Neural cell (in vitro differentiated cells): ENCODE measurements around the gene LYSMD3.

Experiments used
- EP300 ChIP-seq: fragments of 450-650 bp; conservative IDR thresholded peaks from 2 replicates; pipeline ENCODE4 v1.6.1; 2014; ENCODE audit warnings: antibody characterized with exemption, mild to moderate bottlenecking, moderate library complexity; ENCODE audit not compliant: poor library complexity, severe bottlenecking
- EZH2 ChIP-seq: fragments of 200-600, 300-800 bp; shearing (Covaris generic), sonication (generic); IDR thresholded peaks from 2 replicates; pipeline ENCODE4 v1.6.1; 2014; ENCODE audit warnings: antibody characterized with exemption, low read length, borderline replicate concordance, mild to moderate bottlenecking; ENCODE audit not compliant: insufficient read depth, poor library complexity, severe bottlenecking
- POLR2AphosphoS5 ChIP-seq: IDR thresholded peaks from 2 replicates; pipeline ENCODE4 v1.6.1; 2012
- RAD21 ChIP-seq: fragments of 450-650 bp; conservative IDR thresholded peaks from 2 replicates; pipeline ENCODE4 v1.6.1; 2014; ENCODE audit warnings: antibody characterized with exemption, mild to moderate bottlenecking, moderate library complexity
- TF ChIP-seq, protein P1 (sequence below): fragments of 450-650 bp; IDR thresholded peaks from 2 replicates; pipeline ENCODE4 v1.5.1; 2014; ENCODE audit warnings: antibody characterized with exemption, mild to moderate bottlenecking, moderate library complexity; ENCODE audit not compliant: poor library complexity, severe bottlenecking

DNA sequence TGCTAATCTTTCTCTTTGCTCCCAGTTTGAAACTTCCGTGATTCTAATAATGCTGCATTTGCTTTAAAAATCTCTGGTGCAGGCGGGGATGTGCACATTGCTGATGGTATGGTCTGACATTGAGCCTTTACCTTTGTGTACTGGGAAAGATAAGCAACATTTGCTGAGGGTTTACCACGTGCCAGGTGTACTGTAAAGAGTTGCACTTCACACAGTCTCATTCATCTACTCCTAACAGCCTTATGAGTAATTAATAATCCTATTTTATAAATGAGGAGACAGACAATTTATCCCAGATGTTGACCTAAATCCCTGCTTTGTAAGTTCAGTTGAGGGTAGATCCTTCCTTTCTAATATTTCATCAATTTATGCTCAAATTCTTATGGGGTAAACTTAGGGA, 28.5 kb upstream of the LYSMD3 start:
- TF ChIP-seq, protein P1, sequence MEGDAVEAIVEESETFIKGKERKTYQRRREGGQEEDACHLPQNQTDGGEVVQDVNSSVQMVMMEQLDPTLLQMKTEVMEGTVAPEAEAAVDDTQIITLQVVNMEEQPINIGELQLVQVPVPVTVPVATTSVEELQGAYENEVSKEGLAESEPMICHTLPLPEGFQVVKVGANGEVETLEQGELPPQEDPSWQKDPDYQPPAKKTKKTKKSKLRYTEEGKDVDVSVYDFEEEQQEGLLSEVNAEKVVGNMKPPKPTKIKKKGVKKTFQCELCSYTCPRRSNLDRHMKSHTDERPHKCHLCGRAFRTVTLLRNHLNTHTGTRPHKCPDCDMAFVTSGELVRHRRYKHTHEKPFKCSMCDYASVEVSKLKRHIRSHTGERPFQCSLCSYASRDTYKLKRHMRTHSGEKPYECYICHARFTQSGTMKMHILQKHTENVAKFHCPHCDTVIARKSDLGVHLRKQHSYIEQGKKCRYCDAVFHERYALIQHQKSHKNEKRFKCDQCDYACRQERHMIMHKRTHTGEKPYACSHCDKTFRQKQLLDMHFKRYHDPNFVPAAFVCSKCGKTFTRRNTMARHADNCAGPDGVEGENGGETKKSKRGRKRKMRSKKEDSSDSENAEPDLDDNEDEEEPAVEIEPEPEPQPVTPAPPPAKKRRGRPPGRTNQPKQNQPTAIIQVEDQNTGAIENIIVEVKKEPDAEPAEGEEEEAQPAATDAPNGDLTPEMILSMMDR = no peak
- TF ChIP-seq POLR2AphosphoS5 = no peak
- no peak for TF ChIP-seq EZH2
- no peak for TF ChIP-seq EP300
- no peak for TF ChIP-seq RAD21
